Endothelial cell of umbilical vein (primary cell): ENCODE results near the gene CNTNAP2.

ENCODE experiments used
- EZH2 ChIP-seq: IDR thresholded peaks from 2 replicates; pipeline ENCODE4 v1.6.1; 2012; ENCODE audit warnings: borderline replicate concordance, low read depth, mild to moderate bottlenecking, moderate library complexity, low read length, inconsistent platforms; ENCODE audit not compliant: severe bottlenecking
- FOS ChIP-seq: IDR thresholded peaks from 2 replicates; pipeline ENCODE4 v1.6.1; 2011; ENCODE audit warnings: mild to moderate bottlenecking, low read length, moderate library complexity, borderline replicate concordance; ENCODE audit not compliant: insufficient read depth
- GATA2 ChIP-seq: IDR thresholded peaks from 2 replicates; pipeline ENCODE4 v1.7.0; 2011; ENCODE audit warnings: low read depth, mild to moderate bottlenecking, moderate library complexity, mixed read lengths, low read length; ENCODE audit not compliant: insufficient read length, insufficient read depth
- JUN ChIP-seq: IDR thresholded peaks from 2 replicates; pipeline ENCODE4 v1.6.1; 2011; ENCODE audit warnings: borderline replicate concordance, low read depth; ENCODE audit not compliant: insufficient read length, insufficient read depth
- POLR2A ChIP-seq: IDR thresholded peaks from 2 replicates; pipeline ENCODE4 v1.6.1; 2012; ENCODE audit warnings: low read depth, mild to moderate bottlenecking, control low read depth, low read length
- POLR2AphosphoS5 ChIP-seq: IDR thresholded peaks from 2 replicates; pipeline ENCODE4 v1.6.1; 2012; ENCODE audit warnings: low read depth, mild to moderate bottlenecking, control low read depth, low read length, moderate library complexity; ENCODE audit not compliant: insufficient read depth
- TF ChIP-seq, protein P1 (sequence below), 2 donors: IDR thresholded peaks; 1 replicate in 1 of 2; 2 replicates in 1 of 2; pipeline ENCODE4 v1.5.1; 2011; ENCODE audit warnings: low read length in 2 of 2, mild to moderate bottlenecking in 2 of 2, moderate library complexity in 2 of 2, control low read depth in 1 of 2, inconsistent platforms in 1 of 2, low read depth in 1 of 2; ENCODE audit not compliant: insufficient read depth in 1 of 2; ENCODE audit errors: extremely low read depth in 1 of 2
- TF ChIP-seq, protein P2 (sequence below): IDR thresholded peaks from 2 replicates; pipeline ENCODE4 v1.6.1; 2011; ENCODE audit not compliant: insufficient read depth, insufficient read length

DNA sequence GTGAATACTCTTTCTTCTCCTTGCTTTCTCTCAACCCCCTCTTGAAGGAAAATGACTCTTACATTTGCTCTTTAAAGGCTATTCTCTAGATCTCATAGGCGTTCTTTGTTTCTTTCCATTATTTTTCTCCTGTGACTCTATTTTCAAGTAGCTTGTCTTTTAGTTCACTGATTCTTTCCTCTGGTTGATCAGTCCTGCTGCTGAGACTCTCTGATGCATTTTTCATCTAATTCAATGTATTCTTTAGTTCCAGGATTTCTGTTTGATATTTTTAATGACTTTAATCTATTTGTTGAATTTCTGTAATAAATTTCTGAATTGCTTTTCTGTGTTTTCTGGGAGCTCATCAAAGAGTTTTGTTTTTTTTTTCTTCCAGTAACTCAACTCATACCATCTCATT lies 397.7 kb downstream of the CNTNAP2 start:
- no peak for TF ChIP-seq EZH2
- TF ChIP-seq, protein P1, sequence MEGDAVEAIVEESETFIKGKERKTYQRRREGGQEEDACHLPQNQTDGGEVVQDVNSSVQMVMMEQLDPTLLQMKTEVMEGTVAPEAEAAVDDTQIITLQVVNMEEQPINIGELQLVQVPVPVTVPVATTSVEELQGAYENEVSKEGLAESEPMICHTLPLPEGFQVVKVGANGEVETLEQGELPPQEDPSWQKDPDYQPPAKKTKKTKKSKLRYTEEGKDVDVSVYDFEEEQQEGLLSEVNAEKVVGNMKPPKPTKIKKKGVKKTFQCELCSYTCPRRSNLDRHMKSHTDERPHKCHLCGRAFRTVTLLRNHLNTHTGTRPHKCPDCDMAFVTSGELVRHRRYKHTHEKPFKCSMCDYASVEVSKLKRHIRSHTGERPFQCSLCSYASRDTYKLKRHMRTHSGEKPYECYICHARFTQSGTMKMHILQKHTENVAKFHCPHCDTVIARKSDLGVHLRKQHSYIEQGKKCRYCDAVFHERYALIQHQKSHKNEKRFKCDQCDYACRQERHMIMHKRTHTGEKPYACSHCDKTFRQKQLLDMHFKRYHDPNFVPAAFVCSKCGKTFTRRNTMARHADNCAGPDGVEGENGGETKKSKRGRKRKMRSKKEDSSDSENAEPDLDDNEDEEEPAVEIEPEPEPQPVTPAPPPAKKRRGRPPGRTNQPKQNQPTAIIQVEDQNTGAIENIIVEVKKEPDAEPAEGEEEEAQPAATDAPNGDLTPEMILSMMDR (IDR thresholded peaks at IDR 0.05; ENCODE audit: extremely low read depth in 1 of 2, insufficient read depth in 1 of 2, low read depth in 1 of 2, low read length in 2 of 2): no peak
- no peak for TF ChIP-seq FOS
- TF ChIP-seq, protein P2, sequence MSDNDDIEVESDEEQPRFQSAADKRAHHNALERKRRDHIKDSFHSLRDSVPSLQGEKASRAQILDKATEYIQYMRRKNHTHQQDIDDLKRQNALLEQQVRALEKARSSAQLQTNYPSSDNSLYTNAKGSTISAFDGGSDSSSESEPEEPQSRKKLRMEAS: no peak
- TF ChIP-seq POLR2A: no peak
- no peak for TF ChIP-seq GATA2
- TF ChIP-seq JUN: no peak
- TF ChIP-seq POLR2AphosphoS5: no peak
